ENCODE results near the gene TBX2.

Gene TBX2

DNA sequence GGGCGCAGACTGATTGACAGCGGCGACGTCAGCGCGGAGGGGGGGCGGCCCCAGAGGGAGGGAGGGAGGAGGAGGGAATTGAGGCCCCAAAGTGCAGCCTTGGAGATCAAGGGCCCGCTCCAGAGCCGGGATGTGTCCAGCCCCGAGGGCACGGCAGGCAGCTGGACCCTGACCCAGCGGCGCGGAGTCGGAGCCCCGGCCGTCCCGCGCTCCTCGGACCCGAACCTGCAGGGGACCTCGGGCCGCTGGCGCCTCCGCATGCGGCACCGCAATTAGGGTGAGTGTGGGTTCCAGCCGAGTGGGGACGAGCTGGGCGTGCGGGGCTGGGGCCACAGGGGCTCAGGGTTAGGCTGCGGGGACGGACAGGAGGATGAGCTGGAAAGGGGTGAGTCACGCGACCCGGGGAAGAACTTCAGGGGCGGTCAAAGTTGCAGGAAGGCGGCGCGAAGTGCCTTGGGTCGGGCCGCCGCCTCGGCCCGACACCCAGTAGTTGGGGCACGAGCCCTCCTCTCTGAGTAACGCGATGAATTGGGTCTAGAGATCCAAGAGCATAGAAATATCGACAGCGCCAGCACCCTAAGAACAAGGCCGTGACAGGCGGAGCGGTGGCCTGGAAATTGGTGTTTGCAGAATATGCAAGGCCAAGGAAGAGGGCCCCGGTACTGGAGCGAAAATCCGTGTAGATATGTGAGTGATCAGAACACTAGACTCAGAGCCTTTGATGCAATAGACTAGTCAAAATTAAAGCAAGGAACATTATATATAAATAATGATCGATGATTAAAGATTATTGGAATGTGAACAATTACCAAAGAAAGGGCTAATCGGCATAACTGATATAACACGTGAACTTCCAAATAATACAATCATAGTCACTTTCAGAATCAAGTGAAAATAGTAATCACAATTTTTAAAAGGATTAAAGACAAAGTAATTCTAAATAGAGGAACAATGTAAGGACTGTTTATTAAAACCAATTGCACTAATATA is 53.0 kb downstream of the TBX2 start, which contains the start of gene TBX4:
Gene TBX4, plus strand, starts transcription at position 122 of the 990 bp plus-strand sequence. CDS start 4,069 bp downstream, outside the sequence.
- H3K4me2 ChIP-seq (ENCODE audit: low read length), result no peak within 1 kb of the TSS
- no peak within 1 kb of the TSS for H2AFZ ChIP-seq (ENCODE audit: low read length)
- no peaks in the 10 kb centered on the region for H3K9me2 ChIP-seq (ENCODE audit: low read depth, low read length)
- H3K27ac ChIP-seq (ENCODE audit: low read depth, low read length, poor library complexity, severe bottlenecking), result no peak within 1 kb of the TSS
- H3K9ac ChIP-seq (ENCODE audit: low read length), result no peak within 1 kb of the TSS
- no peaks in the 10 kb centered on the region; the same call in 1 of the 2 replicates for H3K27me3 ChIP-seq (ENCODE audit: insufficient read depth, low read length)
- H3K9me3 ChIP-seq (ENCODE audit: low read length), result no peaks in the 10 kb centered on the region
- no peaks in the 10 kb centered on the region for H3K4me1 ChIP-seq (ENCODE audit: insufficient read depth, low read length, severe bottlenecking)
- no peaks in the 10 kb centered on the region for H4K20me1 ChIP-seq (ENCODE audit: insufficient read depth, low read length)
- H3K36me3 ChIP-seq (ENCODE audit: insufficient read depth, low read length), result no peaks in the 10 kb centered on the region
- no peaks in the 10 kb centered on the region for H3K79me2 ChIP-seq (ENCODE audit: insufficient read depth, low read length)
- no peak within 1 kb of the TSS for H3K4me3 ChIP-seq (ENCODE audit: low read depth, low read length, poor library complexity, severe bottlenecking)
- TF ChIP-seq, protein P1, sequence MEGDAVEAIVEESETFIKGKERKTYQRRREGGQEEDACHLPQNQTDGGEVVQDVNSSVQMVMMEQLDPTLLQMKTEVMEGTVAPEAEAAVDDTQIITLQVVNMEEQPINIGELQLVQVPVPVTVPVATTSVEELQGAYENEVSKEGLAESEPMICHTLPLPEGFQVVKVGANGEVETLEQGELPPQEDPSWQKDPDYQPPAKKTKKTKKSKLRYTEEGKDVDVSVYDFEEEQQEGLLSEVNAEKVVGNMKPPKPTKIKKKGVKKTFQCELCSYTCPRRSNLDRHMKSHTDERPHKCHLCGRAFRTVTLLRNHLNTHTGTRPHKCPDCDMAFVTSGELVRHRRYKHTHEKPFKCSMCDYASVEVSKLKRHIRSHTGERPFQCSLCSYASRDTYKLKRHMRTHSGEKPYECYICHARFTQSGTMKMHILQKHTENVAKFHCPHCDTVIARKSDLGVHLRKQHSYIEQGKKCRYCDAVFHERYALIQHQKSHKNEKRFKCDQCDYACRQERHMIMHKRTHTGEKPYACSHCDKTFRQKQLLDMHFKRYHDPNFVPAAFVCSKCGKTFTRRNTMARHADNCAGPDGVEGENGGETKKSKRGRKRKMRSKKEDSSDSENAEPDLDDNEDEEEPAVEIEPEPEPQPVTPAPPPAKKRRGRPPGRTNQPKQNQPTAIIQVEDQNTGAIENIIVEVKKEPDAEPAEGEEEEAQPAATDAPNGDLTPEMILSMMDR (IDR thresholded peaks at IDR 0.05; ENCODE audit: low read length), result no peak
- no peak for TF ChIP-seq EZH2 (IDR thresholded peaks at IDR 0.05; ENCODE audit: borderline replicate concordance, low read length)
- H3F3A ChIP-seq (ENCODE audit: insufficient read depth, low read length), result no peaks in the 10 kb centered on the region

DNA sequence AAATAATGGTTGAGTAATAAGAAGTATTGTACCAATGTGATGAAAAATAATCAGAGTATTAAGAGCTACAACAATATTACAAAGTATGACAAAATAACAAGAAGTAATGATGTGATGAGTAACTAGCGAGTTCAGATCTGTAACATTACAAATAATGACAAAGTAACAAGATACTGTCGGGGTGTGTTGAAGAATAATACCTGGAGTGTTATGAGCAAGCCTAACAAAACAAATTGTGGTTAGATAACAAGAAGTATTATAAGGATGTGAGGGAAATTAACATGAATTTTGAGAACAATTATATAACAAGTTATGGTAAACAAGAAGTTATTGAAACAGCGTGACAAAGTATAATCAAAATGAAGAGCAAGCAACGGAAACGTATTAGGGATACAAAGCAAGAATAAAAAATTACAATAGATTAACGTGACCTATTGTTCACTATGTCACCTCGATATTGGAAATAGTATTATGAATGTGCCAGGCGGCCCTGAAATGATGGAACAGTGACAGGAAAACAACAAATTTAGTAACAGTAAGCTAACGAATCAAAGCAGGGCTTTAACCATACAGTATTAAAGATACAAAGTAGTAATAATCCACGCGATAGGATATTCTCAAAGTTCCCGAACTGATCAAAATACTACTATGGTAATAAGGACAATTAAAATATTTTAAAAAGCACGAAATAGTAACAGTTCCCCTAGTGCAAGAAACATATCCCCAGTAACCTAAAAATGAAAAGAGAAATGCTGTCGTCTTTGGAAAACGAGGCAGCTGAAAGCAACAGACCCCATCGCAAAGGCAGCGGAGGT is 54.1 kb downstream of the TBX2 start:
- H3K4me1 ChIP-seq (ENCODE audit: insufficient read depth, low read length, severe bottlenecking), result no peaks in the 10 kb centered on the region
- H3K9me3 ChIP-seq (ENCODE audit: low read length), result no peaks in the 10 kb centered on the region
- H3K9me2 ChIP-seq (ENCODE audit: low read depth, low read length), result no peaks in the 10 kb centered on the region
- H4K20me1 ChIP-seq (ENCODE audit: insufficient read depth, low read length), result no peaks in the 10 kb centered on the region
- no peak overlapping the region for H3K27ac ChIP-seq (ENCODE audit: low read depth, low read length, poor library complexity, severe bottlenecking)
- no peak overlapping the region for H3K4me3 ChIP-seq (ENCODE audit: low read depth, low read length, poor library complexity, severe bottlenecking)
- H3F3A ChIP-seq (ENCODE audit: insufficient read depth, low read length), result no peaks in the 10 kb centered on the region
- H3K79me2 ChIP-seq (ENCODE audit: insufficient read depth, low read length), result no peaks in the 10 kb centered on the region
- TF ChIP-seq, protein P1 (IDR thresholded peaks at IDR 0.05; ENCODE audit: low read length), result no peak
- TF ChIP-seq EZH2 (IDR thresholded peaks at IDR 0.05; ENCODE audit: borderline replicate concordance, low read length), result no peak
- no peak overlapping the region for H2AFZ ChIP-seq (ENCODE audit: low read length)
- H3K9ac ChIP-seq (ENCODE audit: low read length), result no peak overlapping the region
- no peaks in the 10 kb centered on the region for H3K36me3 ChIP-seq (ENCODE audit: insufficient read depth, low read length)
- H3K4me2 ChIP-seq (ENCODE audit: low read length), result no peak overlapping the region
- no peaks in the 10 kb centered on the region; the same call in 1 of the 2 replicates for H3K27me3 ChIP-seq (ENCODE audit: insufficient read depth, low read length)

DNA sequence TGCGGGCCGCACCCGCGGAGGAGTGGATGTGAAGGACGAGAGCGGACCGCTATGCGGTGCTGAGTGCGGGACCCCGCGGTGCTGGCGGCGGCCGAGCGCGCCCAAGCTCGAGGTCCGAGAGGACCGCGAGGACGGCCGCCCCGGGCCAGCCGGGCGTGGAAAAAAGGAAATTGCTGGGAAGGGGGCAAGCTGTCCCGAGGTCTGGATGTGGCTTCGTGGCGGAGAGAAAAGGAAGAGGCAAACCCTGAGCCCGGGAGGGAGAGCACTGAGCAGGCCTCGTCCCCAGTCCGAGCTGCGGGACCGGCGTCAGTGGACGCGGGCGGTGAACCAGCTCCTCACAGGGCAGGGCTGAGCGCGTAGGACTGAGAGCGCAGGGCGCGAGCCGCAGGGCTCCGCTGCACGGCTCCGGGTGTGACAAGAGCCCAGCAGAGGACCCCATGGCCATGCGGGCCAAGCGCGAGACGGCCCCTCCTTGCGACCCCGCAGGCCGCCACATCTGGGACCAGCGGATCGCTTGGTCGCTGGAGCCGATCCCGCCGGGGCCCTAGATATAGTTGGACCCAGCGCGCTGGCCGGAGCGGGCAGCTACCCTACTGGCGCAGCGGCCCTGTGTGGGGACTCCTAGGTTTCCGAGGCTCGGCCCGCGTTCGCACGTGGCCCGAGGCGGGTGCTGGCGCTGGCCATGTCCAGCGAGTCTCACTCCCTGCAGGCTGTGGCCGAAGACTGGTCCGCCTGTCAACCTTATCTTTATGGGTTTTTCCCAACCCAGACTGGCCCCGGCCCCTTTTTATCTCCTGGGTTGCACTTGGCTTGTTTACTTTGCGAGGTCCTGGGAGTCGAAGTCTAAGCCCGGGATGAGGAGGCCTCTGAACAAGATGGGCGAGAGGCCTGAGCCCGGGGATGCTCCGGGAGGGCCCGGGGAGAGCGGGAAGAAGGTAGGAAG is 55.0 kb downstream of the TBX2 start:
- H3K9me3 ChIP-seq (ENCODE audit: low read length), result no peaks in the 10 kb centered on the region
- no peaks in the 10 kb centered on the region for H3K36me3 ChIP-seq (ENCODE audit: insufficient read depth, low read length)
- no peaks in the 10 kb centered on the region for H4K20me1 ChIP-seq (ENCODE audit: insufficient read depth, low read length)
- no peaks in the 10 kb centered on the region for H3K79me2 ChIP-seq (ENCODE audit: insufficient read depth, low read length)
- no peak overlapping the region for H3K9ac ChIP-seq (ENCODE audit: low read length)
- no peaks in the 10 kb centered on the region for H3F3A ChIP-seq (ENCODE audit: insufficient read depth, low read length)
- TF ChIP-seq, protein P1 (IDR thresholded peaks at IDR 0.05; ENCODE audit: low read length), result no peak
- TF ChIP-seq EZH2 (IDR thresholded peaks at IDR 0.05; ENCODE audit: borderline replicate concordance, low read length), result no peak
- H3K9me2 ChIP-seq (ENCODE audit: low read depth, low read length), result no peaks in the 10 kb centered on the region
- no peak overlapping the region for H3K4me3 ChIP-seq (ENCODE audit: low read depth, low read length, poor library complexity, severe bottlenecking)
- no peak overlapping the region for H3K27ac ChIP-seq (ENCODE audit: low read depth, low read length, poor library complexity, severe bottlenecking)
- no peaks in the 10 kb centered on the region for H3K4me1 ChIP-seq (ENCODE audit: insufficient read depth, low read length, severe bottlenecking)
- H2AFZ ChIP-seq (ENCODE audit: low read length), result no peak overlapping the region
- H3K27me3 ChIP-seq (ENCODE audit: insufficient read depth, low read length), result no peaks in the 10 kb centered on the region; the same call in 1 of the 2 replicates
- H3K4me2 ChIP-seq (ENCODE audit: low read length), result no peak overlapping the region

All from OCI-LY1 (cell line).